ENCODE measurements around the gene RPL32. TPM values are rescaled to one million over a fixed set of nuclear protein-coding genes. Genes with fewer than 3 reads are reported as not detected.

RPL32 gene
- total and polyA plus RNA-seq, 9 of the 15 experiments (the other 6 are each of a cell fraction or from before 2014, with no cell fraction given) = 2,738 to 6,200 (median 4,286) TPM

DNA sequence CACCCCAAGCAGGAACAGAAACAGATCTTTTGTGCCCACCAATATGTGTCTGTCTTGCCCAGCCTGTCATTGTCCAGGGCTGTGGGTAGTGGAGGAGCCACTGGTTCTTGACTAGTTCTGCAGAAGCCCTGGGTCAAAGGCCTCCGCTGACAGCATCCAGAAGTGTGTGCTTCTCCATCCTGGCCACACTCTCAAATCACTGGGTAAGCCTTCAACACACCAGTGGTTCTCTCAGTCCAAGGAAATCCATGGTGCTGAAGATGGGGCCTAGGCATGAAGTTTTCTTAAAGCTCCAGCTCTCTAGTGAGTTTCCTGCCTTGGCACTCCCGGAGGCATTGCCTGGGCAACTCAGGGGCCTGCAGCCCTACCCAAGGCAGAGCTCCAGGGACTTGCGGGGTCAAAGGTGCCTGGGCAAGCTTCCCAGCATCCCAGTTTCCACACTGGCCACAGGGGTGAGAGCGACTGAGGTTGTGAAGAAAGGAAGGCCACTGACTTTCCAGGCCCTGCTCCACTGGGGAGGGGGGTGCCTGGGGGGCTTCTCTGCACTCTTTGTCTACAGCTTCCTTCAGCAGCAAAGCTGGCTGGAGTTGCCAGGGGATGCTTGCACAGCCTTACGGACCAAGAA, 37.9 kb upstream of the RPL32 start (continued):
- TF ChIP-seq, protein P1, sequence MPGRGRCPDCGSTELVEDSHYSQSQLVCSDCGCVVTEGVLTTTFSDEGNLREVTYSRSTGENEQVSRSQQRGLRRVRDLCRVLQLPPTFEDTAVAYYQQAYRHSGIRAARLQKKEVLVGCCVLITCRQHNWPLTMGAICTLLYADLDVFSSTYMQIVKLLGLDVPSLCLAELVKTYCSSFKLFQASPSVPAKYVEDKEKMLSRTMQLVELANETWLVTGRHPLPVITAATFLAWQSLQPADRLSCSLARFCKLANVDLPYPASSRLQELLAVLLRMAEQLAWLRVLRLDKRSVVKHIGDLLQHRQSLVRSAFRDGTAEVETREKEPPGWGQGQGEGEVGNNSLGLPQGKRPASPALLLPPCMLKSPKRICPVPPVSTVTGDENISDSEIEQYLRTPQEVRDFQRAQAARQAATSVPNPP (IDR thresholded peaks at IDR 0.05; ENCODE audit: borderline replicate concordance, insufficient read depth, insufficient read length) = no peak
- TF ChIP-seq FOXK2 (conservative IDR thresholded peaks at IDR 0.05 in 1 of 2, IDR thresholded peaks at IDR 0.05 in 1 of 2; ENCODE audit: low read depth in 2 of 2) = no peak
- TF ChIP-seq BCOR (IDR thresholded peaks at IDR 0.05) = no peak
- TF ChIP-seq SMARCB1 (IDR thresholded peaks at IDR 0.05; ENCODE audit: insufficient read length, low read depth) = no peak
- no peak for TF ChIP-seq ATF3 (IDR thresholded peaks at IDR 0.05)
- no peak for TF ChIP-seq ATF3 (CRISPR knock-in tag; conservative IDR thresholded peaks at IDR 0.05)
- TF ChIP-seq PML (IDR thresholded peaks at IDR 0.05; ENCODE audit: low read length) = 0 out of 2 replicates have a peak, but pooled peaks have one; percentile 8
- no peak for TF ChIP-seq ZSCAN29 (IDR thresholded peaks at IDR 0.05)
- TF ChIP-seq SMARCA4 (IDR thresholded peaks at IDR 0.05) = no peak
- TF ChIP-seq HNRNPK (IDR thresholded peaks at IDR 0.05; ENCODE audit: low read depth, low read length, poor library complexity, severe bottlenecking) = no peak
- TF ChIP-seq, protein P2, sequence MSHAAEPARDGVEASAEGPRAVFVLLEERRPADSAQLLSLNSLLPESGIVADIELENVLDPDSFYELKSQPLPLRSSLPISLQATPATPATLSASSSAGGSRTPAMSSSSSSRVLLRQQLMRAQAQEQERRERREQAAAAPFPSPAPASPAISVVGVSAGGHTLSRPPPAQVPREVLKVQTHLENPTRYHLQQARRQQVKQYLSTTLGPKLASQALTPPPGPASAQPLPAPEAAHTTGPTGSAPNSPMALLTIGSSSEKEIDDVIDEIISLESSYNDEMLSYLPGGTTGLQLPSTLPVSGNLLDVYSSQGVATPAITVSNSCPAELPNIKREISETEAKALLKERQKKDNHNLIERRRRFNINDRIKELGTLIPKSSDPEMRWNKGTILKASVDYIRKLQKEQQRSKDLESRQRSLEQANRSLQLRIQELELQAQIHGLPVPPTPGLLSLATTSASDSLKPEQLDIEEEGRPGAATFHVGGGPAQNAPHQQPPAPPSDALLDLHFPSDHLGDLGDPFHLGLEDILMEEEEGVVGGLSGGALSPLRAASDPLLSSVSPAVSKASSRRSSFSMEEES (CRISPR knock-in tag; IDR thresholded peaks at IDR 0.05) = no peak
- TF ChIP-seq NFIC (IDR thresholded peaks at IDR 0.05) = no peak
- TF ChIP-seq GMEB1 (CRISPR knock-in tag; IDR thresholded peaks at IDR 0.05) = 0 out of 2 replicates have a peak, but pooled peaks have one; percentile 32
- TF ChIP-seq TCF7L2 (IDR thresholded peaks at IDR 0.05; ENCODE audit: low read depth, low read length) = no peak
- no peak for TF ChIP-seq KLF1 (tag; IDR thresholded peaks at IDR 0.05)
- TF ChIP-seq NRF1 (conservative IDR thresholded peaks at IDR 0.05 in 1 of 2, IDR thresholded peaks at IDR 0.05 in 1 of 2) = no peak
- TF ChIP-seq DMBX1 (CRISPR knock-in tag; IDR thresholded peaks at IDR 0.05; ENCODE audit: borderline replicate concordance) = peak; percentile 87
- TF ChIP-seq ID3 (CRISPR knock-in tag; IDR thresholded peaks at IDR 0.05) = no peak
- no peak for TF ChIP-seq ID3 (tag; IDR thresholded peaks at IDR 0.05)
- TF ChIP-seq CBFA2T3 (IDR thresholded peaks at IDR 0.05) = no peak
